K562 (cell line): ENCODE data around the gene TNF. TPM values are rescaled to one million over a fixed set of nuclear protein-coding genes. Genes with fewer than 3 reads are reported as not detected.
A peak's percentile ranks its signal among the peaks of the same experiment; 100 is the strongest.

ENCODE experiments used
- EP400 ChIP-seq: fragments of 450-650 bp; IDR thresholded peaks from 2 replicates; pipeline ENCODE4 v1.6.1; 2017; ENCODE audit warnings: antibody characterized with exemption, mild to moderate bottlenecking, moderate library complexity
- FOXM1 ChIP-seq, 2 experiments: fragments of 450-650 bp in 1 of 2; sonication (generic) in 1 of 2; formaldehyde crosslinking in 1 of 2; IDR thresholded peaks; 2 replicates each; pipeline versions ENCODE4 v1.6.1 to v1.9.0; 2017 to 2022; ENCODE audit warnings: low read depth in 2 of 2, mild to moderate bottlenecking in 2 of 2, missing genetic modification reagents in 1 of 2, moderate library complexity in 1 of 2
- GABPB2 ChIP-seq: fragments of 250-450 bp; sonication (Bioruptor Pico); conservative IDR thresholded peaks from 2 replicates; pipeline ENCODE4 v1.5.1; 2021; ENCODE audit warnings: mild to moderate bottlenecking
- NFE2 ChIP-seq: IDR thresholded peaks from 2 replicates; pipeline ENCODE4 v1.6.1; 2014; ENCODE audit warnings: antibody characterized with exemption, low read depth
- PHF20 ChIP-seq: fragments of 450-650 bp; IDR thresholded peaks from 2 replicates; pipeline ENCODE4 v1.6.1; 2018; ENCODE audit not compliant: partially characterized antibody
- POLR2B ChIP-seq: fragments of 450-650 bp; IDR thresholded peaks from 2 replicates; pipeline ENCODE4 v1.6.1; 2018; ENCODE audit warnings: low read depth; ENCODE audit not compliant: partially characterized antibody
- SMARCA5 ChIP-seq: fragments of 450-650 bp; IDR thresholded peaks from 2 replicates; pipeline ENCODE4 v1.6.1; 2016
- STAT5A ChIP-seq: IDR thresholded peaks from 2 replicates; pipeline ENCODE4 v1.6.1; 2012; ENCODE audit warnings: low read length, inconsistent platforms, borderline replicate concordance
- ZNF133 ChIP-seq: fragments of 250-450 bp; sonication (Bioruptor Pico); IDR thresholded peaks from 2 replicates; pipeline ENCODE4 v1.4.0; 2020; ENCODE audit warnings: mild to moderate bottlenecking
- ZNF282 ChIP-seq: sonication (generic); formaldehyde crosslinking; IDR thresholded peaks from 2 replicates; pipeline ENCODE4 v1.8.1; 2023; ENCODE audit warnings: missing genetic modification reagents
- ZNF76 ChIP-seq: fragments of 250-450 bp; sonication (Bioruptor Pico); IDR thresholded peaks from 2 replicates; pipeline ENCODE4 v1.4.0; 2020; ENCODE audit warnings: mild to moderate bottlenecking, moderate library complexity, borderline replicate concordance
- polyA plus RNA-seq, 8 experiments: library from polyadenylated mRNA; depleted of rRNA in 4 of 8; stranded (reverse) in 5 of 8; unstranded in 3 of 8; fragments of >200 nt; fragmentation: Nextera tagmentation in 2 of 8; fragmentation: Illumina TruSeq in 1 of 8; extraction: Ambion mirVana in 2 of 8; extraction: Trizol in 1 of 8; gene quantifications; 2 replicates each; pipeline versions ENCODE4 v1.2.1 to v1.2.3, GENCODE V29; 2011 to 2014; ENCODE audit warnings: inconsistent platforms in 1 of 8, missing spikeins in 1 of 8
- total RNA-seq, 7 experiments: library from RNA; depleted of rRNA in 6 of 7; stranded (reverse); fragments of >200 nt in 6 of 7; fragmentation: Illumina TruSeq in 2 of 7; extraction: Trizol in 2 of 7; gene quantifications; 2 replicates each; pipeline versions ENCODE4 v1.2.1 to v1.2.3, GENCODE V29; 2011 to 2021; ENCODE audit warnings: low replicate concordance in 1 of 7
- TF ChIP-seq, protein P1 (sequence below): fragments of 250-450 bp; sonication (Bioruptor Pico); IDR thresholded peaks from 2 replicates; pipeline ENCODE4 v1.8.0; 2021; ENCODE audit warnings: borderline replicate concordance, mild to moderate bottlenecking, moderate library complexity; ENCODE audit not compliant: poor library complexity, severe bottlenecking
- TF ChIP-seq, protein P2 (sequence below): fragments of 200-600 bp; sonication (generic); IDR thresholded peaks from one replicate; pipeline ENCODE4 v1.6.1; 2012; ENCODE audit warnings: mild to moderate bottlenecking, low read depth, low read length, inconsistent platforms
- TF ChIP-seq, protein P3 (sequence below): fragments of 450-650 bp; formaldehyde crosslinking; IDR thresholded peaks from 2 replicates; pipeline ENCODE4 v1.4.0; 2020; ENCODE audit warnings: mild to moderate bottlenecking, moderate library complexity

The TNF gene
- total and polyA plus RNA-seq, 9 of the 15 experiments (the other 6 are each of a cell fraction or from before 2014, with no cell fraction given) = 0.08 to 0.40 TPM; not detected in 7

DNA sequence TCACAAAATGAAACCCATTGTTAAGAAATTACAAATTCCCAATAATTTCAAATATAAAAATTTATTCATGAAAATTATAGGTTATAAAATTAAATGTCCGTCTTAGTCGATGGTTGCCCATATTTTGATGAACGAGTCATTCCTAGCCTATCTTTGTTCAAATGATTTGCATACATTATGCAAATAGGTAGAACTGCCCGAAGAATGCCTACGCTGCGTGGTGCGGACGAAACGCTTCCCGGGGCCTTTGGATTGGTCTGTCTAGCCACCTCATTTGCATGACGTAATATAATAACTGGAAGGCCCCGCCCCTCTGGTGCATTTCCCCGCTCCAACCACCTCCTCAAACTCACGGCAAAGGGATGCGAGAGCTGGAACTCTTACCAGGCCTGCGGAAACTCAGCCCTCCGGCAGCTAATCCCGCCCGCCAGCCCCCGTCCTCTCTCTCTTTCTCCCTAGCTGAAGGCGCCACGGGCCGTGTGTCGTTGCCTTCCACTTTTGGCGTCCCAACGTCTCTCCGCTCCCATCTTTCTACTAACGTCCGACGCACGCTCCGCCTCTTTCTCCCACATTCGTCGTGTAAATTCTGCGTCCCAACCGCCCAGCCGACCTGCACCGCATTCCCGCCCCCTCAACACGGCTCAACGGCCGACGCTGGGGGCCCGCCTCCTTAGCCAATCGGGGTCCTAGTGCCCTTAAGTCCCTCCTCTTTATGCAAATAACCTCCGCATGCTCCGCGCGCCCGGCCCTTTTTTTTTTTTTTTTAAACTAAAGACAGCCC, 44.6 kb downstream of the TNF start (continued):
- peak; percentile 35 for TF ChIP-seq NFE2
- TF ChIP-seq FOXM1 (IDR thresholded peaks at IDR 0.05; ENCODE audit: low read depth) = peak; percentile 92
- peak; percentile 33; the same call in 1 of the 2 replicates for TF ChIP-seq FOXM1 (CRISPR knock-in tag; IDR thresholded peaks at IDR 0.05; ENCODE audit: low read depth)
- TF ChIP-seq PHF20 = peak; percentile 87
- TF ChIP-seq, protein P1, sequence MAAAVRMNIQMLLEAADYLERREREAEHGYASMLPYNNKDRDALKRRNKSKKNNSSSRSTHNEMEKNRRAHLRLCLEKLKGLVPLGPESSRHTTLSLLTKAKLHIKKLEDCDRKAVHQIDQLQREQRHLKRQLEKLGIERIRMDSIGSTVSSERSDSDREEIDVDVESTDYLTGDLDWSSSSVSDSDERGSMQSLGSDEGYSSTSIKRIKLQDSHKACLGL (CRISPR knock-in tag) = no peak
- TF ChIP-seq EP400 = peak; percentile 87
- TF ChIP-seq POLR2B = peak; percentile 98
- no peak for TF ChIP-seq SMARCA5
- TF ChIP-seq ZNF282 = no peak
- peak; percentile 85 for TF ChIP-seq ZNF76
- TF ChIP-seq GABPB2 = no peak; the same call in 1 of the 2 replicates
- TF ChIP-seq, protein P2, sequence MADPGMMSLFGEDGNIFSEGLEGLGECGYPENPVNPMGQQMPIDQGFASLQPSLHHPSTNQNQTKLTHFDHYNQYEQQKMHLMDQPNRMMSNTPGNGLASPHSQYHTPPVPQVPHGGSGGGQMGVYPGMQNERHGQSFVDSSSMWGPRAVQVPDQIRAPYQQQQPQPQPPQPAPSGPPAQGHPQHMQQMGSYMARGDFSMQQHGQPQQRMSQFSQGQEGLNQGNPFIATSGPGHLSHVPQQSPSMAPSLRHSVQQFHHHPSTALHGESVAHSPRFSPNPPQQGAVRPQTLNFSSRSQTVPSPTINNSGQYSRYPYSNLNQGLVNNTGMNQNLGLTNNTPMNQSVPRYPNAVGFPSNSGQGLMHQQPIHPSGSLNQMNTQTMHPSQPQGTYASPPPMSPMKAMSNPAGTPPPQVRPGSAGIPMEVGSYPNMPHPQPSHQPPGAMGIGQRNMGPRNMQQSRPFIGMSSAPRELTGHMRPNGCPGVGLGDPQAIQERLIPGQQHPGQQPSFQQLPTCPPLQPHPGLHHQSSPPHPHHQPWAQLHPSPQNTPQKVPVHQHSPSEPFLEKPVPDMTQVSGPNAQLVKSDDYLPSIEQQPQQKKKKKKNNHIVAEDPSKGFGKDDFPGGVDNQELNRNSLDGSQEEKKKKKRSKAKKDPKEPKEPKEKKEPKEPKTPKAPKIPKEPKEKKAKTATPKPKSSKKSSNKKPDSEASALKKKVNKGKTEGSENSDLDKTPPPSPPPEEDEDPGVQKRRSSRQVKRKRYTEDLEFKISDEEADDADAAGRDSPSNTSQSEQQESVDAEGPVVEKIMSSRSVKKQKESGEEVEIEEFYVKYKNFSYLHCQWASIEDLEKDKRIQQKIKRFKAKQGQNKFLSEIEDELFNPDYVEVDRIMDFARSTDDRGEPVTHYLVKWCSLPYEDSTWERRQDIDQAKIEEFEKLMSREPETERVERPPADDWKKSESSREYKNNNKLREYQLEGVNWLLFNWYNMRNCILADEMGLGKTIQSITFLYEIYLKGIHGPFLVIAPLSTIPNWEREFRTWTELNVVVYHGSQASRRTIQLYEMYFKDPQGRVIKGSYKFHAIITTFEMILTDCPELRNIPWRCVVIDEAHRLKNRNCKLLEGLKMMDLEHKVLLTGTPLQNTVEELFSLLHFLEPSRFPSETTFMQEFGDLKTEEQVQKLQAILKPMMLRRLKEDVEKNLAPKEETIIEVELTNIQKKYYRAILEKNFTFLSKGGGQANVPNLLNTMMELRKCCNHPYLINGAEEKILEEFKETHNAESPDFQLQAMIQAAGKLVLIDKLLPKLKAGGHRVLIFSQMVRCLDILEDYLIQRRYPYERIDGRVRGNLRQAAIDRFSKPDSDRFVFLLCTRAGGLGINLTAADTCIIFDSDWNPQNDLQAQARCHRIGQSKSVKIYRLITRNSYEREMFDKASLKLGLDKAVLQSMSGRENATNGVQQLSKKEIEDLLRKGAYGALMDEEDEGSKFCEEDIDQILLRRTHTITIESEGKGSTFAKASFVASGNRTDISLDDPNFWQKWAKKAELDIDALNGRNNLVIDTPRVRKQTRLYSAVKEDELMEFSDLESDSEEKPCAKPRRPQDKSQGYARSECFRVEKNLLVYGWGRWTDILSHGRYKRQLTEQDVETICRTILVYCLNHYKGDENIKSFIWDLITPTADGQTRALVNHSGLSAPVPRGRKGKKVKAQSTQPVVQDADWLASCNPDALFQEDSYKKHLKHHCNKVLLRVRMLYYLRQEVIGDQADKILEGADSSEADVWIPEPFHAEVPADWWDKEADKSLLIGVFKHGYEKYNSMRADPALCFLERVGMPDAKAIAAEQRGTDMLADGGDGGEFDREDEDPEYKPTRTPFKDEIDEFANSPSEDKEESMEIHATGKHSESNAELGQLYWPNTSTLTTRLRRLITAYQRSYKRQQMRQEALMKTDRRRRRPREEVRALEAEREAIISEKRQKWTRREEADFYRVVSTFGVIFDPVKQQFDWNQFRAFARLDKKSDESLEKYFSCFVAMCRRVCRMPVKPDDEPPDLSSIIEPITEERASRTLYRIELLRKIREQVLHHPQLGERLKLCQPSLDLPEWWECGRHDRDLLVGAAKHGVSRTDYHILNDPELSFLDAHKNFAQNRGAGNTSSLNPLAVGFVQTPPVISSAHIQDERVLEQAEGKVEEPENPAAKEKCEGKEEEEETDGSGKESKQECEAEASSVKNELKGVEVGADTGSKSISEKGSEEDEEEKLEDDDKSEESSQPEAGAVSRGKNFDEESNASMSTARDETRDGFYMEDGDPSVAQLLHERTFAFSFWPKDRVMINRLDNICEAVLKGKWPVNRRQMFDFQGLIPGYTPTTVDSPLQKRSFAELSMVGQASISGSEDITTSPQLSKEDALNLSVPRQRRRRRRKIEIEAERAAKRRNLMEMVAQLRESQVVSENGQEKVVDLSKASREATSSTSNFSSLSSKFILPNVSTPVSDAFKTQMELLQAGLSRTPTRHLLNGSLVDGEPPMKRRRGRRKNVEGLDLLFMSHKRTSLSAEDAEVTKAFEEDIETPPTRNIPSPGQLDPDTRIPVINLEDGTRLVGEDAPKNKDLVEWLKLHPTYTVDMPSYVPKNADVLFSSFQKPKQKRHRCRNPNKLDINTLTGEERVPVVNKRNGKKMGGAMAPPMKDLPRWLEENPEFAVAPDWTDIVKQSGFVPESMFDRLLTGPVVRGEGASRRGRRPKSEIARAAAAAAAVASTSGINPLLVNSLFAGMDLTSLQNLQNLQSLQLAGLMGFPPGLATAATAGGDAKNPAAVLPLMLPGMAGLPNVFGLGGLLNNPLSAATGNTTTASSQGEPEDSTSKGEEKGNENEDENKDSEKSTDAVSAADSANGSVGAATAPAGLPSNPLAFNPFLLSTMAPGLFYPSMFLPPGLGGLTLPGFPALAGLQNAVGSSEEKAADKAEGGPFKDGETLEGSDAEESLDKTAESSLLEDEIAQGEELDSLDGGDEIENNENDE = no peak
- peak; percentile 62; the same call in 1 of the 2 replicates for TF ChIP-seq ZNF133 (CRISPR knock-in tag)
- no peak for TF ChIP-seq STAT5A
- TF ChIP-seq, protein P3, sequence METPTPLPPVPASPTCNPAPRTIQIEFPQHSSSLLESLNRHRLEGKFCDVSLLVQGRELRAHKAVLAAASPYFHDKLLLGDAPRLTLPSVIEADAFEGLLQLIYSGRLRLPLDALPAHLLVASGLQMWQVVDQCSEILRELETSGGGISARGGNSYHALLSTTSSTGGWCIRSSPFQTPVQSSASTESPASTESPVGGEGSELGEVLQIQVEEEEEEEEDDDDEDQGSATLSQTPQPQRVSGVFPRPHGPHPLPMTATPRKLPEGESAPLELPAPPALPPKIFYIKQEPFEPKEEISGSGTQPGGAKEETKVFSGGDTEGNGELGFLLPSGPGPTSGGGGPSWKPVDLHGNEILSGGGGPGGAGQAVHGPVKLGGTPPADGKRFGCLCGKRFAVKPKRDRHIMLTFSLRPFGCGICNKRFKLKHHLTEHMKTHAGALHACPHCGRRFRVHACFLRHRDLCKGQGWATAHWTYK (CRISPR knock-in tag) = peak; percentile 90
